MM.1S (cell line): ENCODE results near the gene RND3.

Experiments
- EZH2 ChIP-seq: fragments of 300-600 bp; sonication (generic); optimal IDR thresholded peaks from 2 replicates; pipeline ENCODE3; 2017; ENCODE audit warnings: low read depth, mild to moderate bottlenecking, antibody characterized with exemption, low read length, mixed read lengths
- EZH2phosphoT487 ChIP-seq: fragments of 300-600 bp; sonication (generic); IDR thresholded peaks from 2 replicates; pipeline ENCODE4 v1.6.1; 2018; ENCODE audit warnings: antibody characterized with exemption, low read length
- TF ChIP-seq, protein P1 (sequence below): fragments of 300-600 bp; sonication (generic); IDR thresholded peaks from 2 replicates; pipeline ENCODE4 v1.5.1; 2016; ENCODE audit warnings: antibody characterized with exemption, low read length, mixed read lengths

DNA sequence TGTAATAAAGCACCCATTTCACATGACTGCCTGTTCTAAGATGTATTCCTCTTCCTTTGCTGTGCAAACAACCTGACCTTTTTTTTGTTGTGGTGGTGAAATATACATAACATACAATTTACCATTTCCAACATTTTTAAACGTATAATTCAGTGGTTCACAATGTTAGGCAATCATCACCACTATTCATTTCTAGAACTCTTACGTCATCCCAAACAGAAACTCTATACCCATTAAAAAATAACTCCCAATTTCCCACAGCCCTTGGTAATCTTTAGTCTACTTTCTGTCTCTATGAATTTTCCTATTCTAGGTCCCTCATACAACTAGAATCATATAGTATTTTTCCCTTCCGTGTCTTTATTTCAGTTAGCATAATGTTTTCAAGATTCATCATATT, 36.7 kb downstream of the RND3 start:
- TF ChIP-seq, protein P1, sequence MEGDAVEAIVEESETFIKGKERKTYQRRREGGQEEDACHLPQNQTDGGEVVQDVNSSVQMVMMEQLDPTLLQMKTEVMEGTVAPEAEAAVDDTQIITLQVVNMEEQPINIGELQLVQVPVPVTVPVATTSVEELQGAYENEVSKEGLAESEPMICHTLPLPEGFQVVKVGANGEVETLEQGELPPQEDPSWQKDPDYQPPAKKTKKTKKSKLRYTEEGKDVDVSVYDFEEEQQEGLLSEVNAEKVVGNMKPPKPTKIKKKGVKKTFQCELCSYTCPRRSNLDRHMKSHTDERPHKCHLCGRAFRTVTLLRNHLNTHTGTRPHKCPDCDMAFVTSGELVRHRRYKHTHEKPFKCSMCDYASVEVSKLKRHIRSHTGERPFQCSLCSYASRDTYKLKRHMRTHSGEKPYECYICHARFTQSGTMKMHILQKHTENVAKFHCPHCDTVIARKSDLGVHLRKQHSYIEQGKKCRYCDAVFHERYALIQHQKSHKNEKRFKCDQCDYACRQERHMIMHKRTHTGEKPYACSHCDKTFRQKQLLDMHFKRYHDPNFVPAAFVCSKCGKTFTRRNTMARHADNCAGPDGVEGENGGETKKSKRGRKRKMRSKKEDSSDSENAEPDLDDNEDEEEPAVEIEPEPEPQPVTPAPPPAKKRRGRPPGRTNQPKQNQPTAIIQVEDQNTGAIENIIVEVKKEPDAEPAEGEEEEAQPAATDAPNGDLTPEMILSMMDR, result no peak
- TF ChIP-seq EZH2phosphoT487 (no peak), EZH2 (no peak)
